ENCODE results near the gene VPS45.

DNA sequence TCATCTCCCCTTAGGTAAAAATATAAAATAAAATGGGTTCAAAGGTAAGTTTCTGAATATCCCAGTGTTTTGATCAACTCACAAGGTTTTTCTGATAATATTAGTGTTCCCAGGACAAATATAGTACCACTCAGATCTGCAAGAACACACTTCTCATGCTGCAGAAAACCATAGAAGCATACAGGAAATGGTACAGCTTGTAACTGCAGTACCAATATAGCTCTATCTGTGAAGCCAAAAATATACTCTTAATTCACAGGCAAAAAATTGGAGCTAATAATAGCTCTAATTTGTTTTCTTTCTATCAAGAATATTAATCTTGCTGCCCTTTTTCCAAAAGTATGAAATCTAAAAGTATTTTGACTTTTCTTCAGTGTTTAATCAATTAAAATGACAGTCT is 13.2 kb downstream of the VPS45 start:
- no peak for TF ChIP-seq POLR2AphosphoS5 (IDR thresholded peaks at IDR 0.05; ENCODE audit: low read depth, low read length)
- TF ChIP-seq SPI1 (IDR thresholded peaks at IDR 0.05; ENCODE audit: low read depth, low read length): no peak
- TF ChIP-seq POLR2A (IDR thresholded peaks at IDR 0.05; ENCODE audit: low read depth, low read length): no peak
- TF ChIP-seq TAF1 (IDR thresholded peaks at IDR 0.05; ENCODE audit: low read depth, low read length): no peak
- no peak for TF ChIP-seq PAX5 (IDR thresholded peaks at IDR 0.05; ENCODE audit: insufficient read depth, low read length, severe bottlenecking)

Measured in GM12891 (cell line).